ENCODE measurements around the gene EGFL8. TPM values are rescaled to one million over a fixed set of nuclear protein-coding genes. Genes with fewer than 3 reads are reported as not detected.

The EGFL8 gene
- total and polyA plus RNA-seq, 8 donors: 8.1 to 35.2 (median 23.2) TPM

DNA sequence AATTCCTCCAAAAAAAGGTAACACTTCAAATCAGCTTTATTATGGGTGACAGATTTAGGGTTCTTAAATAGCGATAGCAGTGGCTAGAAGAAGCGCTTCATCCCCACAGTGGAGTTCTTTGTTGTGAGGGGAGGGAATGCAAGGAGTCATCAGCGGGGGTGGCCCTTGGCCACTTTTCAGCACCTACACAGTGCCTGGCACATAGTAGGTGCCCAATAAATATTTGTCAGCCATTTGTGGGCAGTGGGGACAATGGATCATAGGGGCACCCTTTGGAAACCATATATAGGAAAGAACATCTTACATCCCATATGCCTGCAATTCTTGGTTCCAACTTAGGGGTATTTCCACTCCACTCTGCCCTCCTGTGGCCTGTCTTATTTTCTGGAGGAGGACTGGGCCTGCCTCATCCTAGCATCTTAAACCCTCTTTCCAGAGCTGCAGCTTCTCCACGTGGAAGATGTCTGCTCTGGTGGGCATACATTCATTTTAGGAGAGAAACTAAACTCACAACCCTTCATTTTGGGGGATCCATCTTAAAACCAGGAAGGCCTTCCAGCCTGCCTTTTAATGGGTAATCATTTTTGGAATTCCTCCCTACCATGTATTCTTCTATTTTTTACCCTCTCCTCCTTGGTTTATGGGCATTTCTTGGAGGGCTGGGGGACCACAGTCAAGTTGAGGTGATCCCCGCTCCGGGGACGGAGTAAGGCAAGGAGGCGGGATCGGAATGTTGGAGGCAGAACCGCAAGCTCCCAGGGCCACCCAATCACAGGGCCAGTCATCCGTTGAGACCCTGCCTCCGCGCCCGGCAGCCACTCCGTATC, 30.6 kb downstream of the EGFL8 start:
- DNase-seq: peak in 2 of 4 donors; percentile 42 to 57
- no peaks in the 10 kb centered on the region for H3K36me3 ChIP-seq
- peaks cover 26 to 70% of the 10 kb centered on the region in 2 donors for H3K4me1 ChIP-seq
- TF ChIP-seq, protein P1, sequence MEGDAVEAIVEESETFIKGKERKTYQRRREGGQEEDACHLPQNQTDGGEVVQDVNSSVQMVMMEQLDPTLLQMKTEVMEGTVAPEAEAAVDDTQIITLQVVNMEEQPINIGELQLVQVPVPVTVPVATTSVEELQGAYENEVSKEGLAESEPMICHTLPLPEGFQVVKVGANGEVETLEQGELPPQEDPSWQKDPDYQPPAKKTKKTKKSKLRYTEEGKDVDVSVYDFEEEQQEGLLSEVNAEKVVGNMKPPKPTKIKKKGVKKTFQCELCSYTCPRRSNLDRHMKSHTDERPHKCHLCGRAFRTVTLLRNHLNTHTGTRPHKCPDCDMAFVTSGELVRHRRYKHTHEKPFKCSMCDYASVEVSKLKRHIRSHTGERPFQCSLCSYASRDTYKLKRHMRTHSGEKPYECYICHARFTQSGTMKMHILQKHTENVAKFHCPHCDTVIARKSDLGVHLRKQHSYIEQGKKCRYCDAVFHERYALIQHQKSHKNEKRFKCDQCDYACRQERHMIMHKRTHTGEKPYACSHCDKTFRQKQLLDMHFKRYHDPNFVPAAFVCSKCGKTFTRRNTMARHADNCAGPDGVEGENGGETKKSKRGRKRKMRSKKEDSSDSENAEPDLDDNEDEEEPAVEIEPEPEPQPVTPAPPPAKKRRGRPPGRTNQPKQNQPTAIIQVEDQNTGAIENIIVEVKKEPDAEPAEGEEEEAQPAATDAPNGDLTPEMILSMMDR (IDR thresholded peaks at IDR 0.05): no peak
- peak overlapping the region; percentile 93 to 100 for H3K27ac ChIP-seq
- H3K27me3 ChIP-seq: no peaks in the 10 kb centered on the region
- peak overlapping the region; percentile 28 to 66 for H3K4me3 ChIP-seq
- peak; percentile 7 for ATAC-seq
- intact Hi-C loops (cut with DNase I): no loop called here
- H3K9me3 ChIP-seq: no peaks in the 10 kb centered on the region

- Histone ChIP-seq H3K9me3 (no peaks in the 10 kb centered on the region), H3K27me3 (no peaks in the 10 kb centered on the region), H3K4me1 (peaks cover 26 to 66% of the 10 kb centered on the region in 2 donors), H3K27ac (peak overlapping the region; percentile 100), H3K36me3 (no peaks in the 10 kb centered on the region), H3K4me3 (peak overlapping the region; percentile 66 to 82)
- peak; percentile 100 for DNase-seq
- TF ChIP-seq, protein P1 (IDR thresholded peaks at IDR 0.05): peak; percentile 23 to 84
- intact Hi-C loops (cut with DNase I): no loop called here
- peak; percentile 92 for ATAC-seq
Observed at GRCh38 chr6:32195652-32195901, 31.2 kb downstream of the EGFL8 start.

- H3K4me1 ChIP-seq: peaks cover 26 to 61% of the 10 kb centered on the region in 2 donors
- DNase-seq (peak; percentile 91 to 96 (median 92)), ATAC-seq (peak; percentile 38)
- peaks cover 0 to 5% of the 10 kb centered on the region in 2 donors for H3K27me3 ChIP-seq
- peak overlapping the region; percentile 100 for H3K27ac ChIP-seq
- TF ChIP-seq, protein P1 (IDR thresholded peaks at IDR 0.05): peak in 1 of 2 donors; percentile 1
- intact Hi-C loops (cut with DNase I): no loop called here
- peak overlapping the region; percentile 66 to 82 for H3K4me3 ChIP-seq
- H3K9me3 ChIP-seq: no peaks in the 10 kb centered on the region
- H3K36me3 ChIP-seq: no peaks in the 10 kb centered on the region
Observed at GRCh38 chr6:32195902-32196681, 31.7 kb downstream of the EGFL8 start.

GRCh38 chr6:32196682-32197616, 32.6 kb downstream of the EGFL8 start:
- H3K4me3 ChIP-seq: peak overlapping the region; percentile 66 to 82
- intact Hi-C loops (cut with DNase I): no loop called here
- ATAC-seq: no peak
- H3K27ac ChIP-seq: peak overlapping the region; percentile 100
- no peaks in the 10 kb centered on the region for H3K9me3 ChIP-seq
- TF ChIP-seq, protein P1 (IDR thresholded peaks at IDR 0.05): no peak
- H3K36me3 ChIP-seq: peaks cover 0 to 1% of the 10 kb centered on the region in 2 donors
- DNase-seq: no peak
- peaks cover 0 to 13% of the 10 kb centered on the region in 2 donors for H3K27me3 ChIP-seq
- peaks cover 26 to 54% of the 10 kb centered on the region in 2 donors for H3K4me1 ChIP-seq
